BLaER1 treated with 17β-estradiol and CSF1 and Interleukin-3, amounts not matched to agents 10 nM and 100 nM (cell line): Measurements from ENCODE around the gene ILKAP.

ENCODE experiments used
- H3K27ac ChIP-seq, 11 experiments: shearing (Covaris generic); formaldehyde crosslinking; 2 replicates each; pipeline ENCODE4 v1.8.1; 2022
- H3K27me3 ChIP-seq, 11 experiments: shearing (Covaris generic); formaldehyde crosslinking; 2 replicates each; pipeline ENCODE4 v1.8.1; 2022
- H3K36me3 ChIP-seq, 11 experiments: shearing (Covaris generic); formaldehyde crosslinking; 2 replicates each; pipeline ENCODE4 v1.8.1; 2022
- H3K4me1 ChIP-seq, 10 experiments: shearing (Covaris generic); formaldehyde crosslinking; 2 replicates each; pipeline ENCODE4 v1.8.1; 2022
- H3K4me2 ChIP-seq, 11 experiments: shearing (Covaris generic); formaldehyde crosslinking; 2 replicates each; pipeline ENCODE4 v1.8.1; 2022
- H3K4me3 ChIP-seq, 10 experiments: shearing (Covaris generic); formaldehyde crosslinking; 2 replicates each; pipeline ENCODE4 v1.8.1; 2022
- H3K9ac ChIP-seq, 11 experiments: shearing (Covaris generic); formaldehyde crosslinking; 2 replicates each; pipeline ENCODE4 v1.8.1; 2022
- H3K9me3 ChIP-seq, 11 experiments: shearing (Covaris generic); formaldehyde crosslinking; replicated peaks in 1 of 11; 2 replicates each; pipeline ENCODE4 v1.8.1; 2022
- H4K20me1 ChIP-seq, 11 experiments: shearing (Covaris generic); formaldehyde crosslinking; 2 replicates each; pipeline ENCODE4 v1.8.1; 2022
- Cebpa-rat ChIP-seq, 11 experiments: shearing (Covaris generic); IDR thresholded peaks; 2 replicates each; pipeline ENCODE4 v1.8.1; 2022

The ILKAP gene

DNA sequence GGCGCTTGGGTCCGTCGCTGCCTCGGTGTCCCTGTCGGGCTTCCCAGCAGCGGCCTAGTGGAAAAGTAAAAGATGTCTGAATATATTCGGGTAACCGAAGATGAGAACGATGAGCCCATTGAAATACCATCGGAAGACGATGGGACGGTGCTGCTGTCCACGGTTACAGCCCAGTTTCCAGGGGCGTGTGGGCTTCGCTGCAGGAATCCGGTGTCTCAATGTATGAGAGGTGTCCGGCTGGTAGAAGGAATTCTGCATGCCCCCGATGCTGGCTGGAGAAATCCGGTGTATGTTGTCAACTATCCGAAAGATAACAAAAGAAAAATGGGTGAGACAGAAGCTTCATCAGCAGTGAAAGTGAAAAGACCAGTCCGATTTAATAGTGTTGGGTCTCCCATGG is 28.3 kb upstream of the ILKAP start:
- Histone ChIP-seq H3K4me2 (peak overlapping the region; percentile 85 to 97 (median 95)), H3K27ac (peak overlapping the region in 1 of 11 experiments; percentile 69; a peak in 1 of 22 replicates)

DNA sequence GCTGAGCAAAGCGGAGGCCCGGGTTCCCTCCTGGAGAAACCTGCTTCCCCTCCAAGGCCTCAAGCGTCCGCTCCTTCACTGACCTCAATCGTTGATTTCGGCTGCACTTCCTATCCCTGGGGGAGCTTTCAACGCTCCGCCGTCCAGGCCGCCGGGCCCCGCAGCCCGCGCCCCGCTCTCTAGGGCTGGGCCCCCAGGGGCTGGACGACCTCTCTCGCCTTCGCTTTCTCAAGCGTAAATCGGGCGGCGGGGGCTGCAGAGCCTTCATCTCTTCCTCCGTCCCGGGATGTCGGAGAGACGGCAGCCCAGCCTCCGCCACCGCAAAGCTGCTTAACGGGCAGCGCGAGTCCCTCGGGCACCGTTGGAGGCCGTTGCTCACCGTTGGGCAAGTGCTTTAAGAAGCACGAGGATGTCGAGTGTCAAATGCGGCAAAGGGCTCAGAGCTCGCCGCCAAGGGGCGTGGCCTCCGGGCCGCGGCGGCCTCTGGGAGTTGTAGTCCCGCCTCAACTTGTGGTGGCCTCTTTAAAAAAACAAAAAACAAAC is 27.8 kb upstream of the ILKAP start:
- Histone ChIP-seq H3K9ac (peak overlapping the region; percentile 52 to 77 (median 75); a peak in 21 of 22 replicates), H3K4me3 (peak overlapping the region; percentile 54 to 75 (median 66)), H3K27me3 (no peaks in the 10 kb centered on the region), H3K36me3 (peaks cover 0 to 27% (median 15%) of the 10 kb centered on the region in 11 experiments; a peak in 14 of 22 replicates), H3K4me1 (peaks cover 24 to 43% (median 37%) of the 10 kb centered on the region in 10 experiments), H3K9me3 (peaks cover 0 to 9% (median 2%) of the 10 kb centered on the region in 11 experiments; a peak in 5 of 22 replicates), H3K27ac (peak overlapping the region in 10 of 11 experiments; percentile 30 to 72 (median 64); a peak in 19 of 22 replicates), H3K4me2 (peak overlapping the region; percentile 85 to 97 (median 95)), H4K20me1 (peaks cover 0 to 8% (median 0%) of the 10 kb centered on the region in 11 experiments; a peak in 4 of 22 replicates)
- TF ChIP-seq Cebpa-rat (IDR thresholded peaks at IDR 0.05), result no peak

More for the DNA sequence above, 28.3 kb upstream of the ILKAP start:
- H3K4me3 ChIP-seq, result peak overlapping the region; percentile 54 to 75 (median 66)
- H3K9ac ChIP-seq, result peak overlapping the region in 5 of 11 experiments; percentile 70 to 77 (median 75); a peak in 7 of 22 replicates
- peaks cover 0 to 22% (median 10%) of the 10 kb centered on the region in 11 experiments; a peak in 13 of 22 replicates for H3K36me3 ChIP-seq
- no peak for TF ChIP-seq Cebpa-rat (IDR thresholded peaks at IDR 0.05)
- H3K4me1 ChIP-seq, result peaks cover 24 to 48% (median 40%) of the 10 kb centered on the region in 10 experiments
- no peaks in the 10 kb centered on the region for H3K27me3 ChIP-seq
- peaks cover 0 to 7% (median 0%) of the 10 kb centered on the region in 11 experiments; a peak in 4 of 22 replicates for H4K20me1 ChIP-seq
- peaks cover 0 to 9% (median 2%) of the 10 kb centered on the region in 11 experiments; a peak in 5 of 22 replicates for H3K9me3 ChIP-seq

DNA sequence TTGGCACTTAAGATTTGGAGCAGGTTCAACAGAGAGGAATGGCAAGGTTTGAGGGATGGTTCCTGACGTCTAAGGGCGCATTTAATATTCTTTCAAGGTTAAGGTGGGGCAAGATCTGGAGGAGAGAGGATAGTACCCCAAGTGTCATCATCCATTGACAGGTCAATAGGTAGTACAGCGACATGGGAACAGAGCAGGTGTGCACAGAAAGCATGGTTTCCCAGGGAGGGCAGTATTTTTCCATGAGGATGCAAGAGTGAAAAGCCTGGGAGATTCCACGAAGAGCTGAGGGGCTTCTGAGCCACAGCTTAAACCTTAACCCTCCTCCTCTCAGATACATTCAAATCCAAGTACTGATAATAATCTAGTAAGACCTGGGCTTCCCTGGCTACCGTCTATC is 27.2 kb upstream of the ILKAP start:
- peaks cover 0 to 9% (median 2%) of the 10 kb centered on the region in 11 experiments; a peak in 5 of 22 replicates for H3K9me3 ChIP-seq
- peak overlapping the region; percentile 85 to 97 (median 95) for H3K4me2 ChIP-seq
- peaks cover 0 to 11% (median 0%) of the 10 kb centered on the region in 11 experiments; a peak in 3 of 22 replicates for H4K20me1 ChIP-seq
- H3K36me3 ChIP-seq, result peaks cover 0 to 33% (median 21%) of the 10 kb centered on the region in 11 experiments; a peak in 15 of 22 replicates
- H3K27ac ChIP-seq, result peak overlapping the region in 5 of 11 experiments; percentile 60 to 72 (median 66); a peak in 8 of 22 replicates
- H3K27me3 ChIP-seq, result no peaks in the 10 kb centered on the region
- H3K4me3 ChIP-seq, result peak overlapping the region; percentile 54 to 75 (median 66)
- H3K4me1 ChIP-seq, result peaks cover 21 to 39% (median 32%) of the 10 kb centered on the region in 10 experiments
- peak overlapping the region; percentile 52 to 77 (median 75); a peak in 18 of 22 replicates for H3K9ac ChIP-seq
- no peak for TF ChIP-seq Cebpa-rat (IDR thresholded peaks at IDR 0.05)

DNA sequence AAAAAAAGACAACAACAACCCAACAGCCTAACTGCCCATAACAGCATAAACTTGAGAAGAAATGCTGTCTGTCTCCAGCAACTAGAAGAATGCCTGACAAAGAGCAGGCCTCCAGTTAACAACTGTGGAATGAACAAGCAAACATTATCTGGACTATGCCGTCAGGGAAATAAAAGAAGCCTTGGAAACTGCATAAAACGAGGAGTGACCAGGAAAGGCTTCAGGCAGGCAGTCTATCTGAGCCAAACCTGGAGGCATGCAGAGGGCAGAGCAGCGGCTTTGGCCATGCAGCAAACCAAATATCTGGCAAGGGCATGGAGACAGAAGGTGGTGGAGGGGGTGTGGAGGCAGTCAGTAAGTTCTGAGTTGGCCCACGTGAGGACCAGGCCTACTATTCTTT is 25.2 kb upstream of the ILKAP start:
- no peak overlapping the region for H3K27ac ChIP-seq
- H4K20me1 ChIP-seq, result peaks cover 0 to 11% (median 0%) of the 10 kb centered on the region in 11 experiments; a peak in 3 of 22 replicates
- TF ChIP-seq Cebpa-rat (IDR thresholded peaks at IDR 0.05), result no peak
- no peak overlapping the region for H3K4me2 ChIP-seq
- no peaks in the 10 kb centered on the region for H3K27me3 ChIP-seq
- H3K36me3 ChIP-seq, result peaks cover 0 to 52% (median 29%) of the 10 kb centered on the region in 11 experiments; a peak in 17 of 22 replicates
- peaks cover 8 to 26% (median 18%) of the 10 kb centered on the region in 10 experiments; a peak in 19 of 20 replicates for H3K4me1 ChIP-seq
- no peak overlapping the region for H3K9ac ChIP-seq
- H3K9me3 ChIP-seq, result peaks cover 0 to 9% (median 2%) of the 10 kb centered on the region in 11 experiments; a peak in 5 of 22 replicates
- H3K4me3 ChIP-seq, result no peak overlapping the region

DNA sequence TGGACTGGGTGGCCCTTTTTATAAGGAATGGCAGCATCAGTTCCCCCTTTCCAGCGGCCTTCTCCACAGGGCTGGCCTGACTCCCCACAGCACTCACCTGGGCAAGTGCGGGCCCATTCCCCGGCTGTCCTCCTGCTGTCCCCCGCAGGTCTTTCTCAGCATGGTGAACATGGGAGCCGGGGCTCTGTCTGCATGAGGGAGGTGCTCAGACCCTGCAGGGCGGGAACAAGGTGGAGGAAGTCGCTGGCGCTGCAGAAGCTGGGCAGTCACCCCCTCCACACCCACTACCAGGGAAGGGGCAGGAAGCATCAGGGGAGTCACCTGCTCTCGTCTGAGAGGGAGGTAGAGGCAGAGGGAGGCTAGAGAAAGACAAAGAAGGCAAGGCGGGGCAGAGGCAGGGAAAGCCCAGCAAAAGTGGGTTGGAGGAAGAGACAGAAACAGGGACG is 24.1 kb upstream of the ILKAP start:
- H3K4me1 ChIP-seq, result peaks cover 8 to 26% (median 18%) of the 10 kb centered on the region in 10 experiments; a peak in 19 of 20 replicates
- peaks cover 0 to 11% (median 0%) of the 10 kb centered on the region in 11 experiments; a peak in 3 of 22 replicates for H4K20me1 ChIP-seq
- no peaks in the 10 kb centered on the region for H3K27me3 ChIP-seq
- H3K27ac ChIP-seq, result no peak overlapping the region
- H3K4me3 ChIP-seq, result no peak overlapping the region
- TF ChIP-seq Cebpa-rat (IDR thresholded peaks at IDR 0.05), result no peak
- H3K9ac ChIP-seq, result 0 out of 22 replicates have a peak overlapping the region, but pooled peaks of 2 of the 11 experiments have one; percentile 3 to 6
- H3K36me3 ChIP-seq, result peaks cover 0 to 52% (median 29%) of the 10 kb centered on the region in 11 experiments; a peak in 17 of 22 replicates
- no peak overlapping the region for H3K4me2 ChIP-seq
- peaks cover 0 to 8% (median 0%) of the 10 kb centered on the region in 11 experiments; a peak in 4 of 22 replicates for H3K9me3 ChIP-seq

DNA sequence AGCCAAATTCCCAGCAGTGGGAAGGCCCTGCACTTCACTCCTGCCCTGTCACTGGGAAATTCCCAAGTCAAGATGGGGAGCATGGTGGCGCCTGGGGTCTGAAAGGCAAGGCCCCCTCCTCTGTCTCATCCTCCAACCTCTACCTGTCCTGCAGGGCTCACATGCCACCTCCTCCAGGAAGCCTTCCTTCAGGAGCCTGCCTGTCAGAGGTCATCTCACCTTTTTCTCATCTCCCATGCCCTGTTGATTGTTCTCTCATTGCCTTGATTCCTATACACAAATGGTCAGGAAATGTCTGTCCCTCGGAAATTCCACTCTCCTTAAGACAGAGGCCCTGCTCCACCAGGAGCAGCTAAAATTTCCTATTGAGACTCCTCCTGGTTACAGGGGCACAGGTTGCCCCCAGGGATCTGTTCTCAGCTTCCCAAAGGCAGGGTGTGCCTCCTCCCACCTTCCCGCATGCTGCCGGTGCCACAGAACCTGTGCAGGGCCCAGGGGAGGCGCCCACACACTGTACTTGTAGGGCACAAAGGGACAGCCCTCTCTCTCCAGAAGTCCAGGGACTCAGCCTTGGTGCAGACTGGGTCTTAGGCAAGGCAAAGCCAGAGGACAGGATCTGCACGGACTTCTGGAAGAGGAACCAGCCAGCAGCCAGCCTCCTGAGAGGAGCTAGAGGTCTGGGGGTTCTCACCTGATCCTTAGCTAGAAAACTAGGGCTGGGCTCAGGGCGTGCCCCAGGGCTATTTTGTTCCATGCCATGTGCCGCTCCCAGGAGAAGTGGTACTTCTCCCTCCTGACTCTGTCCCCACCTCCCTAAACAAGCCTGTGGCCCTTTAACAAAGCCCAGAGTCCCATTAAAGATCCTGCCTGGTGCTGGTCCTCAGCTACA is 23.4 kb upstream of the ILKAP start:
- Histone ChIP-seq H3K9ac (0 out of 22 replicates have a peak overlapping the region, but pooled peaks of 1 of the 11 experiments have one; percentile 6), H3K4me2 (no peak overlapping the region), H3K4me1 (peaks cover 8 to 25% (median 17%) of the 10 kb centered on the region in 10 experiments; a peak in 19 of 20 replicates), H4K20me1 (peaks cover 0 to 11% (median 0%) of the 10 kb centered on the region in 11 experiments; a peak in 3 of 22 replicates), H3K36me3 (peaks cover 0 to 52% (median 29%) of the 10 kb centered on the region in 11 experiments; a peak in 17 of 22 replicates), H3K4me3 (no peak overlapping the region), H3K27me3 (no peaks in the 10 kb centered on the region), H3K9me3 (peaks cover 0 to 1% (median 0%) of the 10 kb centered on the region in 11 experiments; a peak in 1 of 22 replicates), H3K27ac (no peak overlapping the region)
- no peak for TF ChIP-seq Cebpa-rat (IDR thresholded peaks at IDR 0.05)

DNA sequence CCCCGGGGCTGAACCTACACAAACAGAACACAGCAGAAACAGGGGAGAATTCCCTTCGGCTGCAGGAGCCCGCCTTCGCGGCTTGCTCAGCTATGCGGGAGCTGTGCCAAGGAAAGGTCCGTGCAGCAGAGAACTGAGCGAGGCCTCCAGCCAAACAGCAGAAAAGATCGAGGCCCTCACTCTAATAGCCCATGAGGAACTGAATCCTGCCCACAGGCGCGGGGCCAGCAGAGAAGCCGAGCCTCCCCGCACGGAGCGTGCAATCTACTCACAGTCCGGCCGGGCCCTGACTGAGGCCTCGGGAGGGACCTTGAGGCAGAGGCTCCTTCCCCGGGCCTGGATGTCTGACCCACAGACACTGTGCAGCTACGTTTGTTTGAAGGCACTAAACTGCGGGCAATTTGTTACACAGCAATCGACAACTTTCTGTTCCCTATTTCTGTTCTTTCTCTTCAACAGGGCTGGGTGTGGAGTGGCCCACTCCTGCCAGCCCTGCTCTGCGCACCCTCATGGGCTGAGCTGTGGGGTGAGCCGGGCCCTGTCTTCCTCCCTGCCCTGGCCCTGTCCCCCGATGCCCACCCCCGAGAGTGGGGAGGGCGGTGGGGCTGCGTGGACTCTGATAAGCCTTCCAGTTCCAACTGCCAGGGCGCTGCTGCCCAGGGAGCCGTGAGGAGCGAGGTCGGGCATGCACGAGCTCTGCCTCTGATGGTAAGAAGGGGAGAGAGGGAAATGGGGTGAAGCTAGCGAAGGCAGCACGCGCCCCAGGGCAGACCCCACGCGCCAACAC is 22.6 kb upstream of the ILKAP start:
- Histone ChIP-seq H3K4me3 (no peak overlapping the region), H3K36me3 (peaks cover 0 to 52% (median 29%) of the 10 kb centered on the region in 11 experiments; a peak in 17 of 22 replicates), H4K20me1 (peaks cover 0 to 11% (median 0%) of the 10 kb centered on the region in 11 experiments; a peak in 3 of 22 replicates), H3K9me3 (peaks cover 0 to 2% (median 0%) of the 10 kb centered on the region in 11 experiments; a peak in 4 of 22 replicates), H3K4me1 (peaks cover 6 to 18% (median 11%) of the 10 kb centered on the region in 10 experiments; a peak in 19 of 20 replicates), H3K27ac (no peak overlapping the region), H3K27me3 (no peaks in the 10 kb centered on the region), H3K9ac (no peak overlapping the region), H3K4me2 (peak overlapping the region in 1 of 11 experiments; percentile 4; a peak in 1 of 22 replicates)
- no peak for TF ChIP-seq Cebpa-rat (IDR thresholded peaks at IDR 0.05)
